ENCODE results near the gene NXPE1. TPM values are rescaled to one million over a fixed set of nuclear protein-coding genes. Genes with fewer than 3 reads are reported as not detected.

NXPE1 gene
- polyA plus RNA-seq, 2 of the 4 experiments (the other 2 are of a cell fraction) = not detected

GRCh38 chr11:114511538-114511937 is 48.1 kb downstream of the NXPE1 start:
- Histone ChIP-seq H3K4me3 (no peak overlapping the region), H3K9me3 (no peaks in the 10 kb centered on the region), H3K27ac (no peak overlapping the region), H3K4me2 (no peak overlapping the region), H3K4me1 (no peaks in the 10 kb centered on the region)
- no peak for FAIRE-seq
- ATAC-seq = no peak
- POLR2A ChIA-PET = no interaction called here
- no peak for DNase-seq (ENCODE audit: low read depth in 1 of 2, low spot score in 1 of 2)
- 32% methylated on average over 2 of the region's 2 CpGs for WGBS (ENCODE audit: missing lambda C conversion rate)
- CTCF ChIA-PET = no interaction called here
- TF ChIP-seq TFCP2L1 (CRISPR knock-in tag; IDR thresholded peaks at IDR 0.05) (no peak), SREBF2 (IDR thresholded peaks at IDR 0.05) (no peak), SMC3 (IDR thresholded peaks at IDR 0.05) (no peak), MYC (IDR thresholded peaks at IDR 0.05; ENCODE audit: borderline replicate concordance, low read length) (no peak), ESRRA (IDR thresholded peaks at IDR 0.05; ENCODE audit: borderline replicate concordance, low read length) (no peak), RCOR1 (IDR thresholded peaks at IDR 0.05; ENCODE audit: low read depth, low read length) (no peak), POLR2A (IDR thresholded peaks at IDR 0.05; ENCODE audit: low read length) (no peak), EHMT2 (IDR thresholded peaks at IDR 0.05; ENCODE audit: low read depth) (no peak), ZC3H11A (IDR thresholded peaks at IDR 0.05) (no peak), NR3C1 (IDR thresholded peaks at IDR 0.05) (no peak), EP300 (IDR thresholded peaks at IDR 0.05) (no peak), ZNF302 (CRISPR knock-in tag; IDR thresholded peaks at IDR 0.05) (no peak), ZFP36 (IDR thresholded peaks at IDR 0.05; ENCODE audit: borderline replicate concordance, partially characterized antibody) (no peak), PHF8 (IDR thresholded peaks at IDR 0.05; ENCODE audit: borderline replicate concordance, low read depth) (no peak), RFX5 (IDR thresholded peaks at IDR 0.05) (no peak), ELK1 (IDR thresholded peaks at IDR 0.05; ENCODE audit: low read depth, low read length) (no peak), KDM1A (IDR thresholded peaks at IDR 0.05; ENCODE audit: low read depth) (no peak)
- TF ChIP-seq, protein P1, sequence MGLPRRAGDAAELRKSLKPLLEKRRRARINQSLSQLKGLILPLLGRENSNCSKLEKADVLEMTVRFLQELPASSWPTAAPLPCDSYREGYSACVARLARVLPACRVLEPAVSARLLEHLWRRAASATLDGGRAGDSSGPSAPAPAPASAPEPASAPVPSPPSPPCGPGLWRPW (IDR thresholded peaks at IDR 0.05) = no peak
- TF ChIP-seq, protein P2, sequence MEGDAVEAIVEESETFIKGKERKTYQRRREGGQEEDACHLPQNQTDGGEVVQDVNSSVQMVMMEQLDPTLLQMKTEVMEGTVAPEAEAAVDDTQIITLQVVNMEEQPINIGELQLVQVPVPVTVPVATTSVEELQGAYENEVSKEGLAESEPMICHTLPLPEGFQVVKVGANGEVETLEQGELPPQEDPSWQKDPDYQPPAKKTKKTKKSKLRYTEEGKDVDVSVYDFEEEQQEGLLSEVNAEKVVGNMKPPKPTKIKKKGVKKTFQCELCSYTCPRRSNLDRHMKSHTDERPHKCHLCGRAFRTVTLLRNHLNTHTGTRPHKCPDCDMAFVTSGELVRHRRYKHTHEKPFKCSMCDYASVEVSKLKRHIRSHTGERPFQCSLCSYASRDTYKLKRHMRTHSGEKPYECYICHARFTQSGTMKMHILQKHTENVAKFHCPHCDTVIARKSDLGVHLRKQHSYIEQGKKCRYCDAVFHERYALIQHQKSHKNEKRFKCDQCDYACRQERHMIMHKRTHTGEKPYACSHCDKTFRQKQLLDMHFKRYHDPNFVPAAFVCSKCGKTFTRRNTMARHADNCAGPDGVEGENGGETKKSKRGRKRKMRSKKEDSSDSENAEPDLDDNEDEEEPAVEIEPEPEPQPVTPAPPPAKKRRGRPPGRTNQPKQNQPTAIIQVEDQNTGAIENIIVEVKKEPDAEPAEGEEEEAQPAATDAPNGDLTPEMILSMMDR (IDR thresholded peaks at IDR 0.05) = no peak

GRCh38 chr11:114511079-114511478 is 48.6 kb downstream of the NXPE1 start:
- ChIA-PET CTCF (no interaction called here), POLR2A (no interaction called here)
- FAIRE-seq (no peak), DNase-seq (ENCODE audit: low read depth in 1 of 2, low spot score in 1 of 2) (no peak), ATAC-seq (no peak)
- Histone ChIP-seq H3K27ac (no peak overlapping the region), H3K4me1 (no peaks in the 10 kb centered on the region), H3K4me3 (no peak overlapping the region), H3K9me3 (no peaks in the 10 kb centered on the region), H3K4me2 (no peak overlapping the region)
- 51% methylated on average over 7 of the region's 7 CpGs for WGBS (ENCODE audit: missing lambda C conversion rate)
- no peak for TF ChIP-seq ZFP36 (IDR thresholded peaks at IDR 0.05; ENCODE audit: borderline replicate concordance, partially characterized antibody)
- TF ChIP-seq REST (IDR thresholded peaks at IDR 0.05) = no peak
- TF ChIP-seq RARB (CRISPR knock-in tag; IDR thresholded peaks at IDR 0.05) = no peak
- TF ChIP-seq RCOR1 (IDR thresholded peaks at IDR 0.05; ENCODE audit: low read depth, low read length) = no peak
- no peak for TF ChIP-seq MAZ (IDR thresholded peaks at IDR 0.05; ENCODE audit: borderline replicate concordance, low read depth, low read length)
- TF ChIP-seq CBX2 (IDR thresholded peaks at IDR 0.05; ENCODE audit: borderline replicate concordance, low read depth) = no peak
- no peak for TF ChIP-seq ESRRA (IDR thresholded peaks at IDR 0.05; ENCODE audit: borderline replicate concordance, low read length)
- TF ChIP-seq, protein P3, sequence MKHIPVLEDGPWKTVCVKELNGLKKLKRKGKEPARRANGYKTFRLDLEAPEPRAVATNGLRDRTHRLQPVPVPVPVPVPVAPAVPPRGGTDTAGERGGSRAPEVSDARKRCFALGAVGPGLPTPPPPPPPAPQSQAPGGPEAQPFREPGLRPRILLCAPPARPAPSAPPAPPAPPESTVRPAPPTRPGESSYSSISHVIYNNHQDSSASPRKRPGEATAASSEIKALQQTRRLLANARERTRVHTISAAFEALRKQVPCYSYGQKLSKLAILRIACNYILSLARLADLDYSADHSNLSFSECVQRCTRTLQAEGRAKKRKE (CRISPR knock-in tag; IDR thresholded peaks at IDR 0.05; ENCODE audit: low read depth) = no peak
- TF ChIP-seq BHLHE40 (IDR thresholded peaks at IDR 0.05; ENCODE audit: low read depth, low read length) = no peak
- no peak for TF ChIP-seq CHD4 (IDR thresholded peaks at IDR 0.05; ENCODE audit: borderline replicate concordance)
- TF ChIP-seq EP300 (IDR thresholded peaks at IDR 0.05) = no peak
- TF ChIP-seq POLR2A (IDR thresholded peaks at IDR 0.05; ENCODE audit: low read length) = no peak
- no peak for TF ChIP-seq HOXA7 (CRISPR knock-in tag; IDR thresholded peaks at IDR 0.05)
- no peak for TF ChIP-seq MYC (IDR thresholded peaks at IDR 0.05; ENCODE audit: borderline replicate concordance, low read length)
- TF ChIP-seq JUNB (IDR thresholded peaks at IDR 0.05) = no peak
- TF ChIP-seq TP53 (CRISPR knock-in tag; IDR thresholded peaks at IDR 0.05) = no peak
